HL-60 (cell line): Measurements from ENCODE around the gene DOK1.

Experiments
- DNase-seq, 2 experiments: peaks; one replicate each; pipeline ENCODE4 v3.0.0-alpha.2; 2010 to 2020; ENCODE audit warnings: low read depth in 1 of 2, low spot score in 1 of 2
- H3K27ac ChIP-seq: fragments of 250-450 bp; sonication (Bioruptor Pico); replicated peaks from 2 replicates; pipeline ENCODE4 v1.5.1; 2020; ENCODE audit warnings: mild to moderate bottlenecking, moderate library complexity
- H3K27me3 ChIP-seq: fragments of 250-450 bp; sonication (Bioruptor Pico); 2 replicates; pipeline ENCODE4 v1.5.1; 2021; ENCODE audit warnings: mild to moderate bottlenecking, moderate library complexity; ENCODE audit not compliant: insufficient read depth, poor library complexity, severe bottlenecking
- H3K4me3 ChIP-seq: replicated peaks from 2 replicates; pipeline ENCODE4 v1.5.1; 2011; ENCODE audit warnings: mild to moderate bottlenecking, control low read depth, low read length; ENCODE audit not compliant: insufficient read depth
- CTCF ChIP-seq: IDR thresholded peaks from one replicate; pipeline ENCODE4 v1.5.1; 2011; ENCODE audit warnings: low read length, control low read depth, inconsistent platforms; ENCODE audit not compliant: insufficient read depth
- GABPA ChIP-seq: IDR thresholded peaks from 2 replicates; pipeline ENCODE4 v1.6.1; 2012; ENCODE audit warnings: low read depth
- POLR2AphosphoS5 ChIP-seq: IDR thresholded peaks from 2 replicates; pipeline ENCODE4 v1.6.1; 2012; ENCODE audit warnings: low read depth
- REST ChIP-seq: IDR thresholded peaks from 2 replicates; pipeline ENCODE4 v1.6.1; 2012; ENCODE audit warnings: low read depth; ENCODE audit not compliant: insufficient replicate concordance
- SPI1 ChIP-seq: IDR thresholded peaks from 2 replicates; pipeline ENCODE4 v1.6.1; 2012; ENCODE audit warnings: low read depth, mild to moderate bottlenecking, borderline replicate concordance

The DOK1 gene

GRCh38 chr2:74507926-74508520 is 46.5 kb upstream of the DOK1 start:
- DNase-seq: no peak
- Histone ChIP-seq H3K4me3 (peak overlapping the region; percentile 83), H3K27ac (peak overlapping the region; percentile 96), H3K27me3 (peaks cover 21% of the 10 kb centered on the region)
- TF ChIP-seq GABPA (no peak), POLR2AphosphoS5 (no peak), REST (no peak), SPI1 (no peak), CTCF (no peak)

GRCh38 chr2:74510272-74510671 is 44.2 kb upstream of the DOK1 start:
- TF ChIP-seq REST: no peak
- no peak for TF ChIP-seq GABPA
- TF ChIP-seq CTCF: no peak
- no peak for TF ChIP-seq POLR2AphosphoS5
- no peak for TF ChIP-seq SPI1
- Histone ChIP-seq H3K4me3 (no peak overlapping the region), H3K27me3 (peaks cover 35% of the 10 kb centered on the region), H3K27ac (no peak overlapping the region)
- no peak for DNase-seq

- no peak for DNase-seq
- Histone ChIP-seq H3K27ac (no peak overlapping the region), H3K4me3 (no peak overlapping the region), H3K27me3 (peaks cover 44% of the 10 kb centered on the region)
- TF ChIP-seq REST (no peak), SPI1 (no peak), GABPA (no peak), POLR2AphosphoS5 (no peak), CTCF (no peak)
Measured at GRCh38 chr2:74511104-74511989, 43.2 kb upstream of the DOK1 start.
